H9 (cell line): ENCODE measurements around the gene APOB. TPM values are rescaled to one million over a fixed set of nuclear protein-coding genes. Genes with fewer than 3 reads are reported as not detected.

Source experiments
- DNase-seq: peaks from one replicate; pipeline ENCODE4 v3.0.0-alpha.2; 2017
- H2AFZ ChIP-seq: one replicate; pipeline ENCODE4 v1.6.1; 2013; ENCODE audit warnings: mild to moderate bottlenecking, low read length, control low read depth, moderate library complexity
- H2AK5ac ChIP-seq: 2 replicates; pipeline ENCODE4 v1.6.1; 2013; ENCODE audit warnings: low read length, control low read depth, mixed read lengths; ENCODE audit not compliant: insufficient read length
- H2BK120ac ChIP-seq: one replicate; pipeline ENCODE4 v1.6.1; 2013; ENCODE audit warnings: low read depth, mild to moderate bottlenecking, low read length, control low read depth, inconsistent platforms; ENCODE audit not compliant: poor library complexity, severe bottlenecking
- H2BK12ac ChIP-seq: 2 replicates; pipeline ENCODE4 v1.6.1; 2013; ENCODE audit warnings: low read length, control low read depth, mixed read lengths, low read depth; ENCODE audit not compliant: insufficient read length
- H2BK15ac ChIP-seq: 2 replicates; pipeline ENCODE4 v1.6.1; 2013; ENCODE audit warnings: low read depth, low read length, control low read depth
- H2BK20ac ChIP-seq: one replicate; pipeline ENCODE4 v1.6.1; 2013; ENCODE audit warnings: low read depth, mild to moderate bottlenecking, low read length, control low read depth, inconsistent platforms; ENCODE audit not compliant: poor library complexity, severe bottlenecking
- H2BK5ac ChIP-seq: 2 replicates; pipeline ENCODE4 v1.6.1; 2013; ENCODE audit warnings: low read length, control low read depth, mixed read lengths; ENCODE audit not compliant: insufficient read length
- H3K14ac ChIP-seq: 2 replicates; pipeline ENCODE4 v1.6.1; 2013; ENCODE audit warnings: low read length, control low read depth; ENCODE audit not compliant: insufficient read depth
- H3K18ac ChIP-seq: 2 replicates; pipeline ENCODE4 v1.6.1; 2013; ENCODE audit warnings: low read depth, mild to moderate bottlenecking, mixed read lengths, low read length, control low read depth; ENCODE audit not compliant: insufficient read length
- H3K23ac ChIP-seq: 2 replicates; pipeline ENCODE4 v1.6.1; 2013; ENCODE audit warnings: low read length, control low read depth, mixed read lengths, low read depth; ENCODE audit not compliant: insufficient read length
- H3K23me2 ChIP-seq: 2 replicates; pipeline ENCODE4 v1.6.1; 2013; ENCODE audit warnings: low read depth, mild to moderate bottlenecking, mixed read lengths, low read length, control low read depth; ENCODE audit not compliant: insufficient read length, poor library complexity, severe bottlenecking
- H3K27ac ChIP-seq: 2 replicates; pipeline ENCODE4 v1.5.1; 2013; ENCODE audit warnings: low read length, control low read depth, mixed read lengths, low read depth; ENCODE audit not compliant: insufficient read length
- H3K27me3 ChIP-seq: 2 replicates; pipeline ENCODE4 v1.6.1; 2013; ENCODE audit warnings: low read length, control low read depth, inconsistent platforms; ENCODE audit not compliant: insufficient read depth
- H3K4ac ChIP-seq: 2 replicates; pipeline ENCODE4 v1.6.1; 2013; ENCODE audit warnings: low read depth, mild to moderate bottlenecking, control low read depth, inconsistent platforms, low read length, moderate library complexity
- H3K4me1 ChIP-seq: 2 replicates; pipeline ENCODE4 v1.6.1; 2013; ENCODE audit warnings: low read length, control low read depth, inconsistent platforms; ENCODE audit not compliant: insufficient read depth
- H3K4me2 ChIP-seq: 2 replicates; pipeline ENCODE4 v1.6.1; 2013; ENCODE audit warnings: low read length, control low read depth, mixed read lengths; ENCODE audit not compliant: insufficient read length, insufficient read depth
- H3K56ac ChIP-seq: 2 replicates; pipeline ENCODE4 v1.6.1; 2013; ENCODE audit warnings: low read depth, mild to moderate bottlenecking, mixed read lengths, low read length, control low read depth; ENCODE audit not compliant: insufficient read length
- H3K79me1 ChIP-seq: 2 replicates; pipeline ENCODE4 v1.6.1; 2013; ENCODE audit warnings: low read depth, mild to moderate bottlenecking, moderate library complexity, low read length, control low read depth, inconsistent platforms; ENCODE audit not compliant: insufficient read depth, poor library complexity, severe bottlenecking
- H3K79me2 ChIP-seq: 2 replicates; pipeline ENCODE4 v1.6.1; 2013; ENCODE audit warnings: low read length, control low read depth, inconsistent platforms; ENCODE audit not compliant: insufficient read depth
- H3K9ac ChIP-seq: 2 replicates; pipeline ENCODE4 v1.6.1; 2013; ENCODE audit warnings: low read length, control low read depth, mixed read lengths; ENCODE audit not compliant: insufficient read length; ENCODE audit errors: extremely low read depth
- H3K9me3 ChIP-seq: one replicate; pipeline ENCODE4 v1.6.1; 2013; ENCODE audit warnings: low read depth, low read length, inconsistent platforms; ENCODE audit not compliant: control insufficient read depth
- H3T11ph ChIP-seq: one replicate; pipeline ENCODE4 v1.6.1; 2013; ENCODE audit warnings: mild to moderate bottlenecking, low read length, control low read depth, inconsistent platforms
- H4K20me1 ChIP-seq: one replicate; pipeline ENCODE4 v1.6.1; 2013; ENCODE audit not compliant: control insufficient read depth, insufficient read length, insufficient read depth
- H4K5ac ChIP-seq: 2 replicates; pipeline ENCODE4 v1.6.1; 2013; ENCODE audit warnings: low read depth, mild to moderate bottlenecking, mixed read lengths, low read length, control low read depth; ENCODE audit not compliant: insufficient read length
- H4K8ac ChIP-seq: replicated peaks from 2 replicates; pipeline ENCODE4 v1.6.1; 2013; ENCODE audit warnings: low read length, control low read depth, mixed read lengths, low read depth; ENCODE audit not compliant: insufficient read length
- H4K91ac ChIP-seq: 2 replicates; pipeline ENCODE4 v1.6.1; 2013; ENCODE audit warnings: low read depth, mild to moderate bottlenecking, moderate library complexity, mixed read lengths, low read length, control low read depth; ENCODE audit not compliant: insufficient read length
- H3K27ac Mint-ChIP-seq, 3 experiments: 2 replicates in 2 of 3; 3 replicates in 1 of 3; pipeline ENCODE4 v1.8.0; 2020 to 2021; ENCODE audit warnings: mixed read lengths in 3 of 3, mild to moderate bottlenecking in 1 of 3, moderate library complexity in 1 of 3
- H3K27me3 Mint-ChIP-seq: 2 replicates; pipeline ENCODE4 v1.8.0; 2021; ENCODE audit warnings: low read depth, mild to moderate bottlenecking, moderate library complexity, mixed read lengths
- H3K36me3 Mint-ChIP-seq, 3 experiments: 2 replicates in 2 of 3; 3 replicates in 1 of 3; pipeline ENCODE4 v1.8.0; 2020 to 2021; ENCODE audit warnings: low read depth in 3 of 3, mixed read lengths in 3 of 3; ENCODE audit not compliant: insufficient read depth in 1 of 3
- H3K4me1 Mint-ChIP-seq, 2 experiments: 2 replicates each; pipeline ENCODE4 v1.8.0; 2020; ENCODE audit warnings: mixed read lengths in 2 of 2
- H3K4me3 Mint-ChIP-seq, 2 experiments: 2 replicates in 1 of 2; 3 replicates in 1 of 2; pipeline ENCODE4 v1.8.0; 2020 to 2021; ENCODE audit warnings: mild to moderate bottlenecking in 2 of 2, mixed read lengths in 2 of 2, moderate library complexity in 1 of 2
- H3K9me3 Mint-ChIP-seq, 2 experiments: 2 replicates in 1 of 2; 3 replicates in 1 of 2; pipeline ENCODE4 v1.8.0; 2020; ENCODE audit warnings: mild to moderate bottlenecking in 2 of 2, mixed read lengths in 2 of 2, moderate library complexity in 1 of 2
- WGBS: extraction: QIAGEN DNeasy Blood & Tissue Kit; methylation state at CpG from one replicate; pipeline ENCODE4 v1.1.7; 2013; ENCODE audit warnings: missing lambda C conversion rate, low lambda C conversion rate, mixed read lengths; ENCODE audit not compliant: insufficient read length; ENCODE audit errors: extremely low coverage; 5-methylcytosine and 5-hydroxymethylcytosine counted together
- total RNA-seq: library from RNA; stranded (reverse); gene quantifications from 2 replicates; pipeline ENCODE4 v1.2.1, GENCODE V29; 2021
- TF ChIP-seq, protein P1 (sequence below): fragments of 200-600 bp; sonication (generic); conservative IDR thresholded peaks from 3 replicates; pipeline ENCODE4 v1.8.0; 2021; ENCODE audit warnings: antibody characterized with exemption, mild to moderate bottlenecking

The APOB gene
- total RNA-seq, 1 experiment from 2014 or later, result 0.26 TPM

DNA sequence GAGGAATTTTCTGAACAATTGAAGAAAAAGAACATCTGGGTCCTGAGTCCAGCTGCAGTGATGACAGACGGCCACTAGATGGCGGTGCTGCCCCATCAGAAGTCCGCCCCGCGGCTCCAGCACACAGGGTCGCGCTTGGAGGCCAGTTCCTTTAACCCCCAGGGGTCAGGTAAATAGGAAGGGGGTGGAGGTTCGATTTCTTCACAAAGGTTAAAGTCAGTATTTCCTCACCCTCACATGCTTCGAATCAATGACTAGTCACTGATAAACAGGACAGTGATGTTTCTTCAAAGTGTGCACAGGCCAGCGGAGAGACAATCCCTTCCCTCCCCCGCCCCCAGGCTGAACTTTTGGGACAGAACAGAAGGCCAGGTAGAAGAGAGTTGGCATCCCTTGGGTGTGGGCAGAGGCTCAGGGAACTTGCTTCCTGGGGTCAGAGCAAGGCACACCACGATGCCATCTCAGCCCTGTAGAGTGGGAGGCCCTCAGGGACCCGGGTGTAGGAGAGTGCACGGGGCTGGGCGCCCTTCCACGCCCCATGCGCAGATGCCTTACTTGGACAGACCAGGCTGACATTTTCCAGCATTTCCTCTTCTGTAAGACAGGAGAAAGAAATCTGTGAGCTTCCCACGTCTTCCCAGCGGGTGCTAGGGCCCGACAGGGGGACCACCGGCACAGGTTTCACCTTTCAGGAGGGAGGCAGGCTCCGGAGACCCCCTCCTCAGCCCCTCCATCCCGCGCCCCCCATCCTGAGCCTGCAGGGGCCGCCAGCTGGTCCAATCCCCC is 722 bp downstream of the APOB start:
- Histone ChIP-seq H3K27ac (no peak overlapping the region), H3K23me2 (no peaks in the 10 kb centered on the region), H4K8ac (no peak overlapping the region), H3K23ac (no peak overlapping the region), H2AK5ac (no peak overlapping the region), H3K9me3 (no peaks in the 10 kb centered on the region), H3K27me3 (peaks cover 5% of the 10 kb centered on the region; the same call in 1 of the 2 replicates), H3K56ac (no peak overlapping the region), H3K79me2 (no peaks in the 10 kb centered on the region), H3K4me2 (peak overlapping the region; percentile 65), H2BK120ac (no peak overlapping the region), H3K79me1 (no peaks in the 10 kb centered on the region), H2BK15ac (no peak overlapping the region), H2AFZ (no peak overlapping the region), H2BK12ac (no peak overlapping the region), H3K4ac (no peak overlapping the region), H3K4me1 (peaks cover 9% of the 10 kb centered on the region; the same call in 1 of the 2 replicates), H4K20me1 (no peaks in the 10 kb centered on the region), H2BK5ac (no peak overlapping the region), H4K91ac (no peak overlapping the region), H4K5ac (no peak overlapping the region), H3K9ac (no peak overlapping the region), H3T11ph (no peak overlapping the region), H2BK20ac (no peak overlapping the region), H3K18ac (no peak overlapping the region), H3K14ac (no peak overlapping the region)
- TF ChIP-seq, protein P1, sequence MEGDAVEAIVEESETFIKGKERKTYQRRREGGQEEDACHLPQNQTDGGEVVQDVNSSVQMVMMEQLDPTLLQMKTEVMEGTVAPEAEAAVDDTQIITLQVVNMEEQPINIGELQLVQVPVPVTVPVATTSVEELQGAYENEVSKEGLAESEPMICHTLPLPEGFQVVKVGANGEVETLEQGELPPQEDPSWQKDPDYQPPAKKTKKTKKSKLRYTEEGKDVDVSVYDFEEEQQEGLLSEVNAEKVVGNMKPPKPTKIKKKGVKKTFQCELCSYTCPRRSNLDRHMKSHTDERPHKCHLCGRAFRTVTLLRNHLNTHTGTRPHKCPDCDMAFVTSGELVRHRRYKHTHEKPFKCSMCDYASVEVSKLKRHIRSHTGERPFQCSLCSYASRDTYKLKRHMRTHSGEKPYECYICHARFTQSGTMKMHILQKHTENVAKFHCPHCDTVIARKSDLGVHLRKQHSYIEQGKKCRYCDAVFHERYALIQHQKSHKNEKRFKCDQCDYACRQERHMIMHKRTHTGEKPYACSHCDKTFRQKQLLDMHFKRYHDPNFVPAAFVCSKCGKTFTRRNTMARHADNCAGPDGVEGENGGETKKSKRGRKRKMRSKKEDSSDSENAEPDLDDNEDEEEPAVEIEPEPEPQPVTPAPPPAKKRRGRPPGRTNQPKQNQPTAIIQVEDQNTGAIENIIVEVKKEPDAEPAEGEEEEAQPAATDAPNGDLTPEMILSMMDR, result peak; percentile 97
- H3K36me3 Mint-ChIP-seq, result no peaks in the 10 kb centered on the region
- no peaks in the 10 kb centered on the region; a peak in 1 of 5 replicates for H3K9me3 Mint-ChIP-seq
- peak; percentile 79 for DNase-seq
- no CpG with 5 or more reads among the region's 25 CpGs for WGBS
- H3K27ac Mint-ChIP-seq, result peak overlapping the region in 1 of 3 experiments; percentile 45; a peak in 1 of 7 replicates
- peaks cover 25 to 28% of the 10 kb centered on the region in 2 experiments for H3K4me1 Mint-ChIP-seq
- H3K4me3 Mint-ChIP-seq, result peak overlapping the region; percentile 77 to 83
- H3K27me3 Mint-ChIP-seq, result peaks cover 26% of the 10 kb centered on the region
